ENCODE measurements around the gene LYPD3. TPM values are rescaled to one million over a fixed set of nuclear protein-coding genes. Genes with fewer than 3 reads are reported as not detected.
"Not testable (repeated sequence)": the region's sequence is repeated elsewhere in the genome, so short reads cannot be mapped to it uniquely, and the experiment has no call there.

The LYPD3 gene
- total RNA-seq (2014; rRNA removed; shearing (Covaris generic)) = 0.05 and 0.78 TPM in 2 replicates

DNA sequence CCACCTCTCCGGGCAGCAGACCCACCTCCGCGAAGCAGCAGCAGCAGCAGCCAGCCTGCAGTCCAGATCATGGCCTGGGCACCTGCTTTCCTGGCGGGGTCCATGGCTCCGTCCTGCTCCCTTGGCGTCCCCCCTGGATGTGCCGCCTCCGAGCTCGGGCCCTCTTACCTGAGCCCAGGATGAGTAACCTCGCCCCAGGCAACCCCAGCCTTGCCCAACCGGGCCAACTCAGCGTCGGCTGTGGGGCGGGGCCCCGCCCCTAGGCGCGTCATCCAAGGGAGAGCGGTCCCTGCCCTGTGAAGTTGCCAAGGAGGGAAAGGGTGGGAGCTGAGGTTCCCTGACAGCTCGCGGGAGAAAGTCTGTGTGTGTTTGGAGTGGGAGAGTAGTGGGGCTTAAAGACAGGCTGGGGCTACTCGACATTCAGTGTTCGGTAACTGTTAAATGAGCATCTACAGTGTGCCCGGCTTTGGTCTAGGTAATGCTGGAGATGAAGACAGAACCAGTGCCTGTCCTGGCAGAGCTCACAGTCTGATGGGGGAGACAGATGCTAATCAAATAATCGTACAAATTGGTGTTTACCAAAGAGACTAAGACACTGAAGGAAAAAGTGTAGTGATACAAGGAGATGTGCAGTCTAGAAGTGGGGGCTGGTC lies at the start of gene LYPD3:
LYPD3 (minus strand) TSS at position 141 of the 653 bp plus-strand sequence; CDS start at position 104, 37 bp downstream.
- DNase-seq (ENCODE audit: low spot score) = peak; percentile 45

DNA sequence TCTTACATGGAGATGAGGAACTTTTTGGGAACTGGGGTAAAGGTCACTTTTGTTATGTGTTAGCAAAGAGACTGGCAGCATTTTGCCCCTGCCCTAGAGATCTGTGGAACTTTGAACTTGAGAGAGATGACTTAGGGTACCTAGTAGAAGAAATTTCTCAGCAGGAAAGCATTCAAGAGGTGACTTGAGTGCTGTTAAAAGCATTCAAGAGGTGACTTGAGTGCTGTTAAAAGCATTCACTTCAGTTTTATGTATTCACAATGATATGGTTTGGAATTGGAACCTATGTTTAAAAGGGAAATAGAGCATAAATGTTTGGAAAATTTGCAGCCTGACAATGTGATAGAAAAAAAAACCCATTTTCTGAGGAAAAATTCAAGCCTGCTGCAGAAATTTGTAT lies 47.0 kb upstream of the LYPD3 start:
- DNase-seq (ENCODE audit: low spot score) = not testable (repeated sequence)

DNA sequence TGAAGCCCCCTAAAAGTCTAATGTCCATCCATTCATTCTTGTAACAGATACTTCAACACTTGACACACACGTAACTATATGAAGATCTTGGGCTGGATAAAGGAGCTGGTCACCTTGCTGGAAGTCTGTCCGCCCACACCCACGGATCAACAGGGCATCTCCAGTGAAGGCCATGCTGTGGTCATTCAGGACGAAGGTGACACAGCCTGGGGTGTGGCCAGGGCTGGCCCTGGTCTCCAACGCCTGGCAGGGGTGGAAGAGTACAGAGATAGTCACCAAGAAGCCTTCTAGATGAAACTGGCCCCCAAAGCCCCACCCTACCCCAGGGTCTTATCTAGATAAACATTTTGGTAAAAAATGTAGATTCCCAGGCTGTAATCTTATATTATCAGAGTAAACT lies 45.9 kb upstream of the LYPD3 start:
- DNase-seq (ENCODE audit: low spot score) = no peak

DNA sequence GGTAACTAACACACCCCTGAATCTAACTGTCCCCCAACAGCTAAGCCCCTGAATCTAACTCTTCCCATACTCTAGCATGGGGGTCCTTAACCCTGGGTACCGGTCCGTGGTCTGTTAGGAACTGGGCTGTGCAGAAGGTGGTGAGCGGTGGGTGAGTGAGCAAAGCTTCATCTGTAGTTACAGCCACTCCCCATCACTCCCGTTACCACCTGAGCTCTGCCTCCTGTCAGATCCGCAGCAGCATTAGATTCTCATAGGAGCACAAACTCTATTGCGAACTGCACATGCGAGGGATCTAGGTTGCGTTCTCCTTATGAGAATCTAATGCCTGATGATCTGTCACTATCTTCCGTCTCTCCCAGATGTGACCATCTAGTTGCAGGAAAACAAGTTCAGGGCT lies 45.3 kb upstream of the LYPD3 start:
- no peak for DNase-seq (ENCODE audit: low spot score)

DNA sequence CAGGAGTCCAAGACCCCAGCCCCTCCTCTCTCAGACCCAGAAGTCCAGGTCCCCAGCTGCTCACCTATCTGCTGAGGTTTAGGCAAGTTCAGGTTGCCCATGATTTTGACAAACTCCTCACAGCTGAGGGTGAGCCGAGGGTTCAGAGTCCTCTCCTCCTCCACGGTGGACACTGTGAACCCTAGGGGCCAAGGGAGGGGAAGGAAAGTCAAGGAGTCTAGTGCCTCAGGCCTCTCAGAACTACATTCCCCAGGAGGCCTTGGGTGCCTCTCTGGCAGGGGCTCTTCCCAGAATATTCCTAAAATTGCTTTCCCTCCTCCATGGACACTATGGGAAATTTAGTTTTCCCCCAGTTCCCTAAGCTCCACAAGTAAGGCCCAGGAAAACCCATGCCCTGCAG lies 42.5 kb upstream of the LYPD3 start:
- no peak for DNase-seq (ENCODE audit: low spot score)

DNA sequence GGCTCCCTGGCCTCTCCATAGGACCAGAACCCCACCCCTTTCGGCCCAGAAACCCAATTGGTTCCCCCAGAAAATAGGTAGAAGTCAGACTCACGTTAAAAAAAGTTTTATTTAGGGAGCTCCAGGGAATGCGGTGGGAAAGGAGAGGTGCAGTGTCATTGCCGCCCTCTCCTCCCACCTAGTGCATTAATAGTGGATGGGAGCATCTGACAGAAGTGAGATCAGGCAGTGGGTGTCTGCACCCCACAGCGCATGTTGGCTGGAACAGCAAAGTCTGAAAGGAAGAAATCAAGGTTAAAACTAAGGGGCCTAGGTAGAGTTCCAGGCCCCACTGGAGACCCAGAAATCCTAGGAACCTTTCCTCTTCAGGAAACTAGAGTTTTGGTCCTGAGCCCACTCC lies 41.2 kb upstream of the LYPD3 start:
- no peak for DNase-seq (ENCODE audit: low spot score)

DNA sequence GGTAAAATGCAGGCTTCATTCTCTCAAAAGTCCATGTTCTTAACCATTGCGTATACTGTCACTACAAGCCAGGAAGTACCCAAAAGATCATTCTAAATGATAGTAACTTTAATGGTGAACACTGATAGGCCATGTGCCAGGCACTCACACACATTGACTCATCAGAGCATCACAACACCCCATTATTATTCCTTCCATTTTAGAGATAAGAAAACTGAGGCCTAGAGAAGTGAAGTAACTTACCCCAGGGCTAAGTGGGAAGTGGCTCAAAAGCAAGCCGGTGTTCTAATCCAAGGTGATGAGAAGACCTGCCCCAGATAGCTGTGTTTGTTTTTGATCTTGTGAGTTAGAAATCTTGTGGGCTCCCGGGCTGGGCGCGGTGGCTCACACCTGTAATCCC lies 40.5 kb upstream of the LYPD3 start:
- DNase-seq (ENCODE audit: low spot score) = no peak

DNA sequence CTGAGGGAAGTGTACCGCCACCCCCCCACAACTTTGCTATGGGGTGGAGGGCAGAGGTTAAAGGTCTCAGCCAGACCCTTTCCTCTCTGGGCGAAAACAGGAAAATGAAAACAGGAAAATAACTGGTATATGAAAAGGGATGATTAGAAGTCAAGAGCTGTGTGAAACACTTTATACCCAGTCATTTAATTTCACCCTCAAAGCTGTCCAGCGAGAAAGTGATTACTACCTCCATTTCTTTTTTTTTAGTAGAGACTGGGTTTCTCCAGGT lies 39.7 kb upstream of the LYPD3 start:
- no peak for DNase-seq (ENCODE audit: low spot score)

DNA sequence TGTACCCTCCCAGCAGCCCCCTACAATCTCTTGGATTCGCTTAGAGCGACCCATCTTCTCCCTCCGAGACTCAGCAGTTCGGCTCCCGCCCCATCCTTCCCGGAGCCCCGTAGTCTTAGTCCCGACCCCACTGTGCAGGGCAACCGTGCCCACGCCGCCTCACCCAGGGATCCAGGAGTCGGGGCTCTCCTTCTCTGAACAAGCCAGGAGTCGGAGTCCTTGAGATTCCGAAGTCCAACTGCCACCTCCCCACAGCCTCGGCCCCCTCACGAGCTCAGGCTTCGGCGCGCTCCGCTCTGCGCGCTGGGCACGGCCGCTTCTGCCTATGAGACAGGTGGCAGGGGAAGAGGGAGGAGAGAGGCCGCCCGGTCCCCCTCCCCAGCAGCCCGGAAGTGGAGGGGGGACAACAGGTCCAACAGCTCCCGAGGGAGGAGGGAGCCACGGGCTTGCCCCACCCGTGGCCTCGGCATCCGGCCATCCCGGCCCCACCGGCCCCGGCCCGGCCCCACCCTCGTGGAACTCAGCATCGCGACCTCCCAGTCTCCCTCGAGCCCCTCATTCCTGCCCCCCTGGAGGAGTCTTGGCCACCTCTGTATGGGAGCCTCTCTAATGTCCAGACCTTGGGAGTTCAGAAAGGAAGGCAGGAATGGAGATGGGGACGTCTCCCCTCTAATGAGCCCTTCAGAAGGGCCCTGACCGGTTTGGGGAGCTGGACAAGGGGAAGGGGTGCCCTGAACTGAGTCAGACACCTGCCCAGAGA lies 39.2 kb upstream of the LYPD3 start, which contains the start of gene PHLDB3:
PHLDB3 (minus strand) TSS at position 321 of the 760 bp plus-strand sequence. CDS start 628 bp downstream, outside the sequence.
- DNase-seq (ENCODE audit: low spot score) = peak; percentile 72

DNA sequence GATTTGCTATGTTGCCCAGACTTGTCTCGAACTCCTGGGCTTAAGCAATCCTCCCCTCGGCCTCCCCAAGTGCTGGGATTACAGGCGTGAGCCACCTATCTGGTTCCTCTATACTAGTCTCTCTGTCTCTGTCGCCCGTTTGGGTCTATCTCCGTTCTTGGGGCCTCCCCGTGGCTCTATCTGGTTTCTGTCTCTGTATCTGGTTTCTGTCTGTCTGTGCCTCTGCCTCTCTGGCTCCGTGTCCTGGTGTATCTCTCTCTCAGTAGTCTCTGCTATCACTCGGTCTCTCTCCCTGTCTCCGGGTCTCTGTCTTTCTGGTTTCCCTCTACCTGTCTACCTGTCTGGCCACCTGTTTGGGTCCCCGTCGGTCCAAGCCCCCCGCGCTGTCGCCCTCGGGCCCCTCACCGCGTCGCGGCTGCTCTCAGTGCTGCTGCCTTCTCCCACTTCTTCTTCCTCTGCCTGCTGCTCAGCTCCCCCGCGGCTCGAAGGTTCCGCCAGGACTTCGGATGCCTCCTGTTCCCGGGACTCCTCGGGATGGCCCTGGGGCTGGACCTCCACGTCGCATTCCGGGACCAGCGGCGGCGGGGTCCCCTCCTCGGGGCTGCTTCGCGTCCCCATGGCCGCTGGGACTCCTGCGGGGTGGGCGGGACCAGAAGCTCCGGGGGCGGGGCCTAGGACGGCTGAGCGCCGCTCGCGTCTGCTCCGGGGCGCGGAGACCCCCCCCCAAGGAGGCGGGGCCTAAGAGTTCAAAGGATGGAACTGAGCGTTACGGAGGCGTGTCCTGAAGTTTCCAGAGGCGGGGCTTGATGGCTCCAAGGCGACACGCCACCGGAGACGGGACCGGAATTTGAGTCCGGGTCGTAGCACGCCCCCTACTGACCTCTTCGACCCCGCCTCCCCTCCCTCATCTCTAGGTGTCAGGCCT lies 38.4 kb upstream of the LYPD3 start:
- peak; percentile 98 for DNase-seq (ENCODE audit: low spot score)

DNA sequence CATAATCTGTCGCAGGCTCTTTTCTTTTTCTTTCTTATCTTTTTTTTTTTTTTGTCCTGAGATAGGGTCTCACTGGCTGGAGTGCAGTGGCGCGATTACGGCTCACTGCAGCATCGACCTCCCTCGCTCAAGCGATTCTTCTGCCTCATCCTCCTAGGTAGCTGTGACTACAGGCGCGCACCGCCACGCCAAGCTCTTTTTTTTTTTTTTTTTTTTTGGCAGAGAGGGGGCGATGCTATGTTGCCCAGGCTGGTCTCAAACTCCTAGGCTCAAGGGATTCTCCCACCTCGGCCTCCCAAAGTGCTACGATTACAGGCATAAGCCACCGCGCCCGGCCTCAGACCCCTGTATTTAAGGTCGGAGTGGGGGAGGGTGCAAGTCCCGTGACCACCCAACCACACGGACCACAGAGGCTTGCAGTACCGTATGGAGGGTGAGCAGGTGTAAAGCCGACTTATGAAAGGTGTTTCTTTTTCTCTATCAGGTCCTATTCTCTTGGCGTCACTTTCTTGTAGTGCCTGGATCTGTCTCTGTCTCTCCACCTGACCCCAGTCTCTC lies 37.1 kb upstream of the LYPD3 start:
- no peak for DNase-seq (ENCODE audit: low spot score)

DNA sequence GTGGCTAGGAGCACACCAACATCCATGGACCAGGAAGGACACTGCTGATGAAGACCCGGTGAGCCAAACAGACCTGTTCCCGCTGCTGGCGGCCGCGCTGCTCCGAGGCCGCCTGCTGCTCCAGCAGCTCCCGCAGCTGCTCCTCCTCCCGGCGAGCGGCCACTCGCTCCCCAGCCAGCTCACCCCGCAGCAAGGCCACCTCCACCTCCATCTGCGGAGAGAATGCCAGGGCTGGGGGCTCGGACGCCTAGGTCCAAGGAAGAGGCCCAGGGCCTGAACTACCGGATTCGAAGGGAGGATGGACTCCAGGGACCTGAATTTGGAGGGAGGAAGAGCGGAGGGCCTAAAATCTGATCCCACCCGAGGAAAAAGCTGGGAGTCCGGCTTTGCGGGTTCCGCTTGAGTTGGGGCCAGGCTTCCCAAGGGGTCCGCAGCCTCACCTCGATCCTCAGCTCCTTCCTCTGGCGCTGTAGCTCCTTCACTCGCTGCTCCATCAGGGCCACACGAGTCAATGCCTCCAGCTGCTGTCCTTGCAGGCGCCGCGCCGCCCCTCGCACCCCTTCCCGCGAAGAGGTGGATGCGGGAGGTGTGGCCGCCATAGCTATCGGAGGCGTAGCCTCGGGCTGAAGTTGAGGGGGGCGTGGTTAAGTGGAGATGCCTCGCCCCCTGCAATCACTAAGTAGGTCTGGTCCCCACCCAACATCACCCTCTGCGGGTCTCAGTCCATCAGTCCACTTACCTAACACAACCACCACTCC lies 36.4 kb upstream of the LYPD3 start:
- DNase-seq (ENCODE audit: low spot score) = no peak

DNA sequence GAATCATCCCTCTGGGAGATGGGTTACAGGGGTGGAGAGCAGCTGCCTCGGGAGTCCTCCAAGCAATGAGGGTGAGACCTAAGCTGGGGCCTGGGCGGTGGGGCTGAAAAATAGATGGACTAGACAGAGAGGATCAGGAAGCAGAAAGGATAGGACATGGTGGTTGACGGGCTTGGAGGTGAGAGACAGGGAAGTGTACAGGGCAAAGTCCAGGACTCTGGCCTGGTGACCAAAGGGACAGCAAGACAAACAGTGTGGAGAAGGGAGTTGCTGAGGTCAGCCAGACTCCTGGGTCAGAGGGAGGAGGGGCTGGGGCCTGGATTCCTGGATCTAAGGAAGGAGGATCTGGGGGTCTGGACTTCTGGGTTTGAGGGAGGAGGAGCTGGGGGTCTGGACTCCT lies 33.6 kb upstream of the LYPD3 start:
- DNase-seq (ENCODE audit: low spot score) = peak; percentile 41

DNA sequence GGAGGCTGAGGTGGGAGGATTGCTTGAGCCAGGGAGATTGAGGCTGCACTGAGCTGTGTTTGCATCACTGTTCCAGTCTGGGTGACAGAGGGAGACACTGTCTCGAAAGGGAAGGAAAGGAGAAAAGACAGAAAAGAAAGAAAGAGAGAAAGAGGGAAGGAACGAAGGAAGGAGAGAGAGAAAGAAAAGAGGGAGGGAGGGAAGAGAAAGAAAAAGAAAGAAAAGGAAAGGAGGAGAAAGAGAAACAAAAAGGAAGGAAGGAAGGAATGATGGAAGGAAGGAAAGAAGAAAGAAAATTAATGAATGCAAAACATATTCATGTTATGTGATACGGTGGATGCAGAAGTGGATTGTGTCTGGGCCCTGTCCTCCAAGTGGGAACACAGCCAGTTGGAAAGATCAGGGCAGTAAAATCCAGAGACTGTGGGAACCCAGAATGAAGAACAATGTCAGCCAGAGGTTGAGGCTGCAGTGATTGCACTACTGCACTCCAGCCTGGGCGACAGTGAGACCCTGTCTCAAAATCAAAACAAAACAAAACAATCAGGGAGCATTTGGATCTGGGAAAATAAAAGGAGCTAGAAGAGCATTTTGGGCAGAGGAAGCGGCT lies 32.9 kb upstream of the LYPD3 start:
- DNase-seq (ENCODE audit: low spot score) = no peak

DNA sequence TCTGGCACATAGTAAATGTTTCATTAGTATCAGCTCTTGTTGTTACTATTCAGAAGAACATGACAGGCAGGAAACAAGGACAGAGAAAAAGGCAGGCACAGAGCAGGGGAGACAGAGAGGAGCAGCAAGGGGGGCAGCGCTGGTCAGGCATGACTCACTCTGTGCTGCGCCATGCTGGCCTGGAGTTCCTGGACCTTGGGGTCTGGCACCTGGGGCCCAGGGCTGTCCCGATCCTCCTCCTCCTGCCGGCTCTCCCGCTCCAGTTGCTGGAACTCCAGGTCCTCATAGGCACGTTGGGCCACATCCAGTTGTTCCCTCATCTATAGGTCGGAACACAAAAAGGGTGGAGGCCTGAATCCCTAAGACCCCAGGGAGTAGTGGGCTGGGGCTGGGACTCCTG lies 31.6 kb upstream of the LYPD3 start:
- DNase-seq (ENCODE audit: low spot score) = no peak

DNA sequence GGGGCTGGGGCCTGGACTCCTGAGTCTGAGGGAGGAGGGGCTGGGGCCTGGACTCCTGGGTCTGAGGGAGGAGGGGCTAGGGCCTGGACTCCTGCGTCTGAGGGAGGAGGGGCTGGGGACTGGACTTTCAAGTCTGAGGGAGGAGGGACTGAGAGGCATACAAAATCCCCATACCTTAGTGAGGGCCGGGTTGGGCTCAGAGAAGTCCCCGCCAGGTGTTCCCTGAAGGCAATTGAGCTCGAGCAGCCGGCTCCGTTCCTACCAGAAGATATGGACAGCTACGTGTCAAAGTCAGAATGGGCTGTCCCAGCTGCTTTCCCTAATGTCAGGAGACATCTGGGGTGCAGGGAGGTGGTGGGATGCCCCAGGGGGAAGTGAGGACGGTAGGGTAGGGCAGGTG lies 29.7 kb upstream of the LYPD3 start:
- no peak for DNase-seq (ENCODE audit: low spot score)

DNA sequence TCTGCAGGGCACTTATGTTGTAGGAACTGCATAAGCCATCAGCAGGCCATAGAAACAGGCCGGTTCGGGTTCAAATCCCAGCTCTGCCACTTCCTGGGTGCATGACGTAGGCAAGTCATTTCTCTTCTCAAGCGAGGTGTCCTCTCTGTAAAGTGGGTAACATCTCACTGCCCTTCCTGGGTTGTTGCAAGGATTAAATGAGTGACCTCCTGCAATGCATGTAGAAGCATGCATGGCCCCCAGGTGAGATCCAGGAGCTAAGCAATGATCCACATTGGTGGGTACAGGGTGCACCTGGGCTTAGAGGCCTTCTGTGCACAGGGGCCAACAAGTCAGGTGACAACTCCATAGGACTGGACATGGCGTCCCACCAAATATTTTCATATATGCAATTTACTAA lies 25.4 kb upstream of the LYPD3 start:
- DNase-seq (ENCODE audit: low spot score) = no peak

DNA sequence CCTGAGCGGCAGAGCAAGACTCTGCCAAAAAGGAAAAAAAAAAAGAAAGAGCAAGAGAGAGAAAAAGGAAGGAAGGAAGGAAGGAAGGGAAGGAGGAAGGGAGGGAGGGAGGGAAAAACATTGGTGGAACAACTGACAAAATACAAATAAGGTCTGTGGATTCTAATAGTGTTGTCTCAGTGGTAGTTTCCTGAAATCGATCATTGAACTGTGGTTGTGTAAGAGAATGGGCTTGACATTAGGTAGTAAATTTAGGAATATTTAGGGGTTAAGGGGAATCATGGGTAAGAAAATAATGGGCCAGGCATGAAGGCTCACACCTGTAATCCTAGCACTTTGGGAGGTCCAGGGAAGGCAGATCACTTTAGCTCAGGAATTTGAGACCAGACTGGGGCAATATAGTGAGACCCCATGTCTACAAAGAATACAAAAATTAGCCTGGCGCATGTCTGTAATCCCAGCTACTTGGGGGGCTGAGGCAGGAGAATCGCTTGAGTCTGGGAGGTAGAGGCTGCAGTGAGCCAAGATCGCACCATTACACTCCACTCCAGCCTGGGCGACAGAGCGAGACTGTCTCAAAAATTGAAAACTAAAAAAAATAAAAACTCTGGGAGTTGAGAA lies 24.7 kb upstream of the LYPD3 start:
- no peak for DNase-seq (ENCODE audit: low spot score)

DNA sequence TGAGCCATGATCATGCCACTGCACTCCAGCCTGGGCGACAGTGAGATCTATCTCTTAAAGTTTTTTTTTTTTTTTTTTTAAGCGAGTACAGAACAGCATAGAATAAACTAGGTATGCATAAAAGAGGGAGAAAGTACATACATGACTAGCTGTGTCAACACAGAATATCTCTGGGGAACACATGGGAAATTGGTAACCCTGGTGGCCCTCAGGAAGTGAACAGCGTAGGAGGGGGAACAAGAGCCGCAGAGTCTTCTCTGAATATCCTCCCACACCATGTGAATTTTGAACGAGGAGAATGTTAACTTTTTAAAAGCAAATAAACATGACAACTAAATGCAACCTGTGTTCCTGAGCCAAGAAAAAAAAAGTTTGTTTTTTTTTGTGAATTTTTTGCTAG lies 23.9 kb upstream of the LYPD3 start:
- no peak for DNase-seq (ENCODE audit: low spot score)

DNA sequence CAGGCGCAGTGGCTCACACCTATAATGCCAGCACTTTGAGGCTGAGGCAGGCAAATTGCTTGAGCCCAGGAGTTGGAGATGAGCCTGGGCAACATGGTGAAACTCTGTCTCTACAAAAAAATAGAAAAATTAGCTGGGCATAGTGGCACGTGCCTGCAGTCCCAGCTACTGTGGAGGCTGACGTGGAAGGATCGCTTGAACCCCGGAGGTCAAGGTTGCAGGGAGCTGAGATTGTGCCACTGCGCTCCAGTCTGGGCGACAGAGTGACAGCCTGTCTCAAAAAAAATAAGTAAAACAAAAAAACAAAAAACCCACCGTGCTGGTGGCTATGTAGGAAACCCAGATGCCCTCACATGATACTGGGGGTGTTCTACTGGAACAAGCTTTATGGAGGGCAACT lies 22.8 kb upstream of the LYPD3 start:
- no peak for DNase-seq (ENCODE audit: low spot score)
